ENCODE measurements around the gene CLRN1.

Gene CLRN1

DNA sequence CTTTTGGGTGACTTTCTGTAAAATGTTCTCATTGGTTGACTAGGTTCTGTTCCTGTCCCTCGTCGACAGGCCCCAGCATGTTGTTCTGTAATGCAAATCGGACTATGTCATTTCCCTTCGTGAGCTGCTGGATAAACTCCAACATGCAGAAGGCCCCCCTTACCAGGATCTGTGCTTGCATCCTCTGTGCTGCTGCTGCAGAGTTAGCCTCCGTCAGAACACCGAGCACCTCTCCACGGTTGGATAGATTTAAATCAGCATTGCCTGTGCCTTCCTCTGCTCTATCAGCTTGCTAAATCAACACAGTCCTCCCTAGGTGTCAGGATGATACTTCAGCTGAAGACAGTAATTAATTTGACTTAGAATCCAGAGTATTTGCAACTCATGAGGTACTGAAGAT, 54.6 kb downstream of the CLRN1 start:
- DNase-seq (ENCODE audit: low read depth) = no peak

DNA sequence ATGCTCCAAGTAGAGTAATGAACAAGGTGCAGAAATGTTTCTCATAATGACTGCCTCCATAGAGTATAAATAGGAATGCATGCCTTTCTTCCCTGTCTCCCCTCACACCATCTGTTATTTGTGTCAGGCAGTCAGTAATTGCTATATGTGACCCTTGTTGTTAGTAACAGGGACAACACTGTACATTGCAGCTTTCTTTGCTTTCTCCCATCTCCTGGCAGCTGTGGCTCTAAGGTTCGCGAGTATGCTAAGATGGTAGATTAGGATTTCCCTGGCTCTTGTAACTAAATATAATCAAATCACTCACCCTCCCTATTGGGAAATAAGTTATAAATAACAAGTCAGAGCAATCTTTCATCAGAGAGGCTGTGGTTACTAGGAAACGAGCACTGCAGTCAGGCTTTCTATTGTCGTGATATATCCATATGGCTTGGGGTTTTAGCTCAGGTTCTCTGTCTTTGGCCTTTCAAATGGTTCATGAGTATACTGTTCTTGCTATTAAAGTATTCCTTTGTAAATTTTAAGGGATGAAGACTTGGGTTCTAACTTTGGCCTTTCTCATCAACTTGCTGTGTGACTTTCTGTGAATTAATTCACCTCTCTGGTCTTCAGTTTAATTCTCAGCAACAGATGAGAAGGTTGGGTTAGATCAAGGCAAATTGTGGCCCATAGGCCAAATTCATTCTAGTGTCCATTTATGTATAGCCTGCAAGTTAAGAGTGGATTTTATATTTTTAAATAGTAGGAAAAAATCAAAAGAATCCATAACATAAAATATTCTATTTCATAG, 59.2 kb downstream of the CLRN1 start:
- DNase-seq (ENCODE audit: low read depth) = no peak

DNA sequence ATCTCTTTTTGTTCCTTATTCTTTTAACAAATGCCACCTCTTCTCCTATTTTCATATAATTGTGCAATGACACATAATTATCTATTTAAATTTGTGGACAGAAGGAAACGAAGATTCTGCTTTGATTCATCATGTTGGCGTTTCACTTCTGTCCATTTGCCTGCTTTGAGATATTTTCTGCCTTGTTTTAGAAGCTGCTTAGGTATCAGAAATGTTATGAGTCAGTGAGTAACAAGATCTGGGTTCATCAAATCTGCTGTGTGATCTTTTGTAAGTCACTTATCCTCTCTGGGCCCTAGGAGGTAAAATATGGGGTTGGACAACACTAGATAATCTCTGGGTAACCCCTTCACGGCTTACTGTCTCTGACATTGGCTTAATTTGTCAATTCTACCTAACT, 60.0 kb downstream of the CLRN1 start:
- DNase-seq (ENCODE audit: low read depth) = no peak

DNA sequence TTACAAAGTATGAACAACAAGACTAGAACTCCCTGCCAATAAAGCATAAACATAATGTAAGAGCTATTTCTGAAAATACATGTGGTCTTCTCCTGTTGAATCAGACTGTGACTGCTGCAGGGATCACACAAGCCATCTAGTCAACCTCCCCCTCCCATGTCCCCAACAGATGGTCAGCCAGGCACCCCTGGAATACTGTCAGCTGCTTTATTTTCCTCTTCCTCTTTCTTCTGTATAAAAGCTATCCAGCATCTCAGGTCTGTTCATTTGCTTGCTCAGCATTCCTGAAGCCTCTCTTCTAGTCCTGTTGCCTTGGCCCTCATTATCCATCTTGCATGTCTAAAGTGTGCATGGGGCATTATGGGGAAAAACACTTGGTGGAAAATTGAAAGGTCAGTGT, 60.8 kb downstream of the CLRN1 start:
- DNase-seq (ENCODE audit: low read depth) = no peak

DNA sequence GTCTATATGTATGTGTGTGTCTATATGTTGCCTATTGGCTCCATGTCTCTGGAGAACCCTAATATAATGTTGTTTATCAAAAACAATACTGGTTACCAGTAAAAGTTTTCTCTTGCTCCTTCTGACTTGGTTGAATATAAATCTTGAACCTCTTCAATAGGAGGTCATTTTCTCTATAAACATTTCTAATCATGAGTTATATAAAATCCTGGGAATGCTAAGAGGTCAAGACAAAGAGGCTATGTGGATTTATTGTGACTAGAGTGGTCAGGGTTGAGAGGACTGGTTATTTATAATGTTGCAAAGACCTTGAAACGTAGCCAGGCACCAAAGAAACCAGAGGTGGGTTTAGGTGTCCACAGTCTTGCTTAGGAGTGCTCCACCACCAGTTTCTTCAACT, 66.1 kb downstream of the CLRN1 start:
- no peak for DNase-seq (ENCODE audit: low read depth)

DNA sequence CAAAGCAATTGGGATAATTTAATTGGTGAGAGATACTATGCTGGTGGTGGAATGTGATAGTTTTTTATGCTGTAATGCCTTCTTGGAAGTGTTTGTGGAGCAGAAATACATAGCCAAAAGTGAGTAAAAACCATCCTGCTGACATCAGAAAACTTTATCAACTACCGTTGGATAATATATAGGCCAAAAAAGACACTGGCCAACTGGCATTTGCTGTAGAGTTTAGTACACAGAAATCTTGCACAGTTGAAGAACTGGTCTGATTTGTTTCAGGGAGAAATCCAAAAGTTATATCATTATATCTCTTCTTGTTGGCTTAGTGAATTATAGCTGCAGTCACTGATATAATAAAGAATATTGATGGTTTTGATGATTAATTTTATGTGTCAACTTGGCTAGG, 66.8 kb downstream of the CLRN1 start:
- no peak for DNase-seq (ENCODE audit: low read depth)

DNA sequence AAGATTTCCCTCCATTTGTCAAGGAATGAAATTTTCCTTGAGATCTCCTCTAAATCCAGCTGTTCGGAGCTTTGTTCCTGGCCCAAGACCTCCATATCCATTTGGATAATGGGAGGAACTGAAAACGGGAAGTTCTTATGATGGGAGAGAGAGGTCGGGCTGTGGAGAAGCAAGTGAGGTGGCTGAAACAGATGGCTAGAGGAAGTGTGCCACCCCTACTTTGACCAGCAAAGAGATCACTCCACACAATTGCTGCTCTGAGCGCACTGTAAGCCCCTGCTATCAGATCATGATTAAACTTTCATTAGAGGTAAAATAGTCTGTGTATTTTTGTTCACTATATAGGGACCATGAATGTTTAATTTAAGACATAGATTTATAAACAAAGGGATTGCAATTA, 67.2 kb downstream of the CLRN1 start, which contains the start of gene MINDY4B:
MINDY4B (minus strand) TSS at position 101 of the 400 bp plus-strand sequence; CDS start at position 101, 0 bp downstream.
- DNase-seq (ENCODE audit: low read depth) = no peak

DNA sequence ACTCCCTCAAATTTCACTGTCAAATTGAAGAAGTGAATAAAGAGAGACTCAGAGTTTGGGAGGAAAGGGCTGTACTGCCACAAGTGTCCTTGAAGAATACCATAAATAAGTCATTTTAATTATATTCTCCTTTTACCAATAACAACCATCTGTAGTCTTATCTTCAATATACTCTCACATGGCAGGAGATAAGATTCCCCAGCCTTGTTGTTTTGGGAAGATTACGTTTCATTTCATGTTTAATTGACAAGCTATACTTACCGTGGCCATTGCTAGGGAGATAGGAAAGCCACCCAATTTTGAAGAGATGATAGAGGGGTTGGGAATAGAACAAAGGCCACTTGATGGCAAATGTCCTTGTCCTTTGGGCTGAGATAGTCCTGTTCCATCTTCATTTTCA, 69.5 kb downstream of the CLRN1 start:
- no peak for DNase-seq (ENCODE audit: low read depth)

DNA sequence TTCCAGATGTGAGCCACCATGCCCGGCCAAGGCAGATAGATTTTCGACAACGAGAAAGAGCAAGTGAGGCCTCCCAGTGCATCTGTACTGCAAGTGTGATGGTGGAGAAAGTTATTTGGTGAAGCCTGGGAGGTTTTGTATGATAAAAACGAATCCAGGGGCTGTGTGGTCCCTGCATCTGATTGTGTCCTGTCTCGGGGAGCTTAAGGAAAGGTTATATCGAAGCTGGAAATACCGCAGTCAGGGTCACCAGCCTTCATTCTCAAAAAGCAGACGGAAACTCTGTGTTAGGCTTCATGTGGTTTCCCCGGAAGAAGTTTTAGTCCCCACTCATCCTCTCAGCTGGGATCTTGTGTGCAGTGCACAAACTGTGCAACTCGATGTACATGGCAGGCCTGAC, 70.7 kb downstream of the CLRN1 start:
- DNase-seq (ENCODE audit: low read depth) = no peak

DNA sequence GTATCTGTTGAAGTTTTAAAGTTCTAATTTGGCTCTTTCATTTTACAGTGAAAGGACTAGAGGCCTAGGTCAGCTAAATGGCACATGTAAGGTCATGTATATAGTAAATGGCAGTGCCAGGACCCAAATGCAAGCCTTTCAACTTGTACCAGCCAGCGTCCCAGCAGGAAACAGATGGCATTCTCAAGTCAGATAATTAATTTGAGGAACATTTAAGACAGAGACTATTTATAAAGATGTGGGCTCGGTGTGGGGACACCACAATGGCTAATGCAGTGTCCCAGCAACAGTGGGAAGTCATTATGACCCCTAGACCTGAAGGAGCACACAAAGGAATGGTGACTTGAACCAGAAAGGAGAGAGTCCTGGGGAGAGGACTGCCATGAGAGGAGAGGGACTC, 73.4 kb downstream of the CLRN1 start:
- DNase-seq (ENCODE audit: low read depth) = no peak

DNA sequence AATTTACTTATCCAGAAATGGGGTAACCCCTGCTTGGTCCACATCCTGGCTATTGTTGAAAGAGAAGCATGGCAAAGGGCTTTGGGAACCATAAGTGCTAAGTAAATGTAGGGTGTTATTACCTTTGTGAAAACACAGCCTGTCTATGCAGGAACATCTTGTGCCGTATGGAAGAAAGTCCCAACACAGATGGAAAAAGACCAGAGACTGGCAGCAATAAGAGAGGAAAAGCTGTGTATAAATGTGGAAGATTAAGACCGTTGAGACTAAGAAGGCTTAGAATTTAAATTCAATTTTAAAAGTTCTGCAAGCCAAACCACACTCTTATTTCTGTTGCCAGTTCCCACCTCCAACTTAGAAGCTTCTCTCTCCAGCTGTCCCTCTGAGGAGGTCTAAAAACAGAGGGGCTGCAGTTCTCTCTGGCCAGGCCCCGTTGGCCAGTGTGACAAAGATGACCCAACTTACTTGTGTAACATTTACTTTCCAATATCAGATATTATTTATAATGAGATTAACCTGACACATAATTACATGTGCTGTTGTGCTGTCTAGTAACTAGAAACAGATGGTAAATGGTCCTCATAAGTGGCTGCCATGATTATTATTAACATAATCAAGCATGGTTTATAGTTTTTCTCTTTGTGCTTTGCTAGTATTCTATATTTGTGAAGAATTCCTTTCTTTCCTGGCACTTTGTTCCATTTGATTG, 74.3 kb downstream of the CLRN1 start:
- DNase-seq (ENCODE audit: low read depth) = no peak

DNA sequence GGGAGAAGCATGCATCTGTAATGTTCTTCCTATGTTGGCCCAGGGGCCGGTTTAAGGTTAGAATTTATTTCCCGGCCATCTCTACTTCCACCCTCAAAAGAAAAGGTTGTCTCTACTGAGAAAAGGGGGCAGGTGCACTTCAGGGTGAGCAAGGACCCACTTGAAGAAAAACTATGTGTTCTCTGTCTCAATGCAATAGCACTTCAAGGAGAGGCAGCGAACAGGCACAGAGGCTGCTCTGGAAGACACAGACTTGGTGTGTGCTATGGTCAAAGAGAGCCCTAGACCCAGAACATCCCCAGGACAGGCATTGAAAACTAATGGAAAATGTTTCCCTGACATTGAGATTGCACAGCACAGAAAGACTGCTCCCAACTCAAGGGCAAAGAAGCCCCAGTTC, 74.9 kb downstream of the CLRN1 start:
- DNase-seq (ENCODE audit: low read depth) = no peak

DNA sequence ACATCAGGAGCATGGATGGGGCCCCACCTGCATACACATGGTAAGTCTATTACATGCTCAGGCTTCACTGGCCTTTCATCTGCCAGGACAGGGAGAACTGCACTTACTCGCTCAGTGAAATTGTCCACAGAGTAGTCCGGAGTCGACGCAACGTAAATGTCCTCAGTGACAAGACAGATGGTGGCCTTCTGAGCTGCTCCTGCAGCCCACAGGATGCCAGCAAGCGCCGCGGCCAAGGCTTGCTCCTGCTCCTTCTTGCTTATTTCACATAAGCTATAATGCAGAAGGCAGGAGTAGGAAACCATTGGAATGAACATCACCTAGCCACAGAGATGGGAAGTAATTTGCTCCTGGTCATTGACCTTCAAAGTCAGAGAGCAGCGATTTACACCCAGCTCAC, 81.7 kb downstream of the CLRN1 start:
- no peak for DNase-seq (ENCODE audit: low read depth)

DNA sequence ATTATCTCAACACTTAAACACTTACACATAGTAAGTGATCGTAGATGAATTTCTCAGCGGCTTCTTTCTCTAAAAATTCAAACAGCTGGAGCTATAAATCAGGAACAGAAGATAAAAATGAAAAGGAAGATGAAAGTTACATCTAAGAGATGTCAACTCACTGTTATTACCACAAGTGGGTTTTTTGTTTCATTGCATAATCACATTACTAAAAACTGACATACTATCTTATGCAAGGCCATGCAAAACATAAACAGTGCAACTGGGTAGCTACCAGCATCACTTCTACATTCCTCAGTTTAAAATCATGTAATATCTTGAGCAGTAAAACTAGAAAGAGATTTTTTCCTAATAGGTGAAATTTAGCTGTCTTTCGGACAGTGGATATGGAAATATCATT, 82.2 kb downstream of the CLRN1 start:
- DNase-seq (ENCODE audit: low read depth) = no peak

DNA sequence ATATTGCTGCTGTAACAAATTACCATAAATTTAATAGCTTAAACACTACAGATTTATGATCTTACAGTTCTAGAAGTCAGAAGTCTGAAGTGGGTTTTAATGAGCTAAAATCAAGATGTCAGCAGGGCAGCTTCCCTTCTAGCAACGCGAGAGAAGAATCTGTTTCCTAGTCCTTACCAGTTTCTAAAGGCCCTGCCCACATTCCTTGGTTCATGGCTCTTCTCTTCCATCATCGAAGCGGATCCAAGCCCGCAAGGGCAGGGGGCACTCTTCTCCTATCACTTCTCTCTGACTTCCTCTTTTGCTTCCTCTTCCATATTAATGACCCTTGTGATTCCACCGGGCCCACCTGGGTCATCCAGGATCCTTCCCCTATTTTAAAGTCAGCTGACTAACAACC, 83.4 kb downstream of the CLRN1 start:
- no peak for DNase-seq (ENCODE audit: low read depth)

DNA sequence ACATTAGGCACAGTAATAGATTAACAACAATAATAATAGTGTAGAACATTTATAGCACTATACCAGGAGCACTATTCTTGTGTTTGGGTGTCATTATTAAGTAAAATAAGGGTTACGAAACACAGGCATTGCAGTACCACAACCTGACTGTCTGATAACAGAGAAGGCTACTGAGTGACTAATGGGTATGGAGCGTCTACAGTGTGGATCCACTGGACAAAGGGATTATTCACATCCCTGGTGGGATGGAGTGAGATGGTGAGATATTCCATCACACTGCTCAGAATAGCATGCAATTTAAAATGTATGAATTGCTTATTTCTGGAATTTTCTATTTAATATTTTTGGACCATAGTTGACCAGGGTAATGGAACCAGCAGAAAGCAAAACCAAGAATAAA, 85.5 kb downstream of the CLRN1 start:
- DNase-seq (ENCODE audit: low read depth) = no peak

DNA sequence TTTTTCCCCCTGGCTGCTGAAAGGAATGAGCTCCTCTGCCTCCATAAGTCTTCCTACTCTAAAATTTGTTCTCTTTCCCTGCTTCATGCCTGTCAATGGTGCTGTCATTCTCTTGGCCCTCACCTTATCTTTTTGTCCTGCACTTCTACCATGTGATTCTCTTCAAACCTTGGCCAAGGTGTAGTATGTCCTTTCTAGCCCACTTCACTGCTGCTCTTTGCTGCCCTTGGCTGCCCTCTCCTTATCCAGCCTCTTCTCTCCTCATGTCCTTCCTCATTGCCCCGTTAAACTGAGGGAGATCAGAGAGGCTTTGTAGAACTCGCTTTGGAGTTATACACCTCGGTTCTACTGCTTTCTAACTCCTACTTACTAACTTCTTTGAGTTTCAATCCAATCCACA, 87.0 kb downstream of the CLRN1 start:
- DNase-seq (ENCODE audit: low read depth) = no peak

DNA sequence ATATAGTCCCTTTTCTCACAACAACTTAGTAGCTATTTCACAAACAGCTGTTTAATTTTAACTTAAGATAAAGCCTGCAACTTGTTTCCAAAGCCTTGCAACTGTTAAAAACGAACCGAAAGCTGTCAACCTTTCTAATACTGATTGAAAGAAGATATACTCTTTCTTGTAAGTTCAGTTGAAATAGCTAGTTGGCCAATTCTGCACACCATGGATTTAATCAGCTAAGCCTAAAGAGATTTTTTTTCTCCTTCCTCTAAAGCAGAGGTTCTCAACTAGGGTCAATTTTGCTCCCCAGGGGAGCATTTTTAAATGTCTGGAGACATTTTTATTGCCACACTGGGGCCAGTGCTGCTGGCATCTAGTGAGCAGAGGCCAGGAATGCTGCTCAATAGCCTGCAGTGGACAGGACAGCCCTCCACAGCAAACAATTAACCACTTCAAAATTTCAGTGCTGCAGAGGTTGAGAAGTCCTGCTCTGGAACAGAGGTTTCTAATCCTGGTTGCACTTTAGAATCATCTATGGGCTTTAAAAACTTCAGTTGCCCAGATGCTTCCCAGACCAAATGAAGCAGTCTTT, 93.4 kb downstream of the CLRN1 start:
- no peak for DNase-seq (ENCODE audit: low read depth)

DNA sequence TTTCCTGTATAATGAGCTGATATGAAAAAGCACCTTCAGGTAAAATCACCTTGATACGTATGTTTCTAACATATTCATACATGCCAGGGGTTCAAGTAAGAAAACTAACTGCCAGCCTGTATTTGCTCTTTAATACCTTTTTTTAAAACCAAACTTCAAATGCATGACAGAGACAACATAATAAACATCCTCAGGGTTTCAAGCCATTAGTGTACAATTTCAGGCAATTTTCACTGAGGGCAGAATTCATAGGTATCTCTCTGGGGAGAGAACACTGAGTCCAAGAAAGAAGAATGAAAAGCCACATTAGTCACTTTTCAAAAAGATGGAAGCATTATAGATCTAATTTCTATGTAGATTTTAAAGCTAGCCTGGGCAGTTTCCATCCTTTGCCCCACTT, 94.2 kb downstream of the CLRN1 start:
- no peak for DNase-seq (ENCODE audit: low read depth)

DNA sequence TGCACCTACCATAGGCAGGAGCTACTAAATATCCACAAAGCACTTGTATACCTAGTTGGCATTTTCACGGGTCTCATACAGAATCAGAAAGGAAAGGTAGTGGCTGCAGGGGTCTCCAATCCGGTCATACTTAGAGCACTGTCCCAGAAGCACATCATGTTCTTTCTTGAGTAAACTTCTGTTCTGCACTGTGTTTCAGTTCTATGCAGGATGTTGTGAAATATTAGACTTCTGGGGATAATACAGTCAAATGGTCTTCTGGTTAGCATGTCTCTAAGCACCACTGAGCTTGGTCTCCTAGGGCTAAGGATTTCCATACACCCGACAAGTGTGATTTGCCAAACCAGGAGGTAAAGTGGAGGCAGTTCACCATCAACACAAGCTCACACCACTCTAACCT, 95.2 kb downstream of the CLRN1 start:
- DNase-seq (ENCODE audit: low read depth) = no peak

DNA sequence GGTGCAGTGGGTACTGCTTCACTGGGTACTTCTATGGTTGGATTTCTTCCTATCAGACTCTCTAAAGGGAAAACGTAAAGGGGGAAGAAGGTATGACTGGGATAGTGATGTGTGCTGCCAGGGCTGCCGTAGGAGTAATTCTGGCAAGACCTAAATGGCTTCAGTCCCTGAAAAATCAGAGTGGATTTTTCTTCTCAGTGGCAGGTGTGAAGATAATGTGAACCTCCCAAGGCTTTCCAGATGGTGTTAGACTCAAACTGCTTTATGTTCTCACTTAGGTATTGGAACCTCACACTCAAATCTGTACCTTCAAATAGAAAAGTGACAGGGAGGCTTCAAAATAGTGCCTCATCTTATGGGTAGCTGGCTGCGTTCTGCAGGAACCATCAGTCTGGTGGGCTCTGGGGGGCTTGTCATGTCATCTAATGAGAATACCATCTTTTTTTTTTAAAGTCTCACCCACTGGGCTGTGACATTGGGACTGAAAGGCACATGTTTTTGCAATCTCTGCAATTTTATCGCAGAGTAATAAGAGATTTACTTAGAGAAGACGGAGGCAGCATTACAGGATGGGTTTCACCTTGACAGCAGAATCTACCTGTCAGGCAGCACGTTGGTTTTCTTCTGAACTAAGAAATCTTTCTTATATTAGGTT, 95.8 kb downstream of the CLRN1 start:
- DNase-seq (ENCODE audit: low read depth) = no peak

All from CMK (cell line).